Erythroblast (primary cell): ENCODE data around the gene LENEP.
A peak's percentile ranks its signal among the peaks of the same experiment; 100 is the strongest.

Experiments
- GATA1 ChIP-seq: IDR thresholded peaks from 2 replicates; pipeline ENCODE4 v1.6.1; 2011; ENCODE audit warnings: low read depth, mild to moderate bottlenecking, control low read depth, low read length, moderate library complexity
- POLR2A ChIP-seq: IDR thresholded peaks from 2 replicates; pipeline ENCODE4 v1.6.1; 2011; ENCODE audit warnings: mild to moderate bottlenecking, low read length

DNA sequence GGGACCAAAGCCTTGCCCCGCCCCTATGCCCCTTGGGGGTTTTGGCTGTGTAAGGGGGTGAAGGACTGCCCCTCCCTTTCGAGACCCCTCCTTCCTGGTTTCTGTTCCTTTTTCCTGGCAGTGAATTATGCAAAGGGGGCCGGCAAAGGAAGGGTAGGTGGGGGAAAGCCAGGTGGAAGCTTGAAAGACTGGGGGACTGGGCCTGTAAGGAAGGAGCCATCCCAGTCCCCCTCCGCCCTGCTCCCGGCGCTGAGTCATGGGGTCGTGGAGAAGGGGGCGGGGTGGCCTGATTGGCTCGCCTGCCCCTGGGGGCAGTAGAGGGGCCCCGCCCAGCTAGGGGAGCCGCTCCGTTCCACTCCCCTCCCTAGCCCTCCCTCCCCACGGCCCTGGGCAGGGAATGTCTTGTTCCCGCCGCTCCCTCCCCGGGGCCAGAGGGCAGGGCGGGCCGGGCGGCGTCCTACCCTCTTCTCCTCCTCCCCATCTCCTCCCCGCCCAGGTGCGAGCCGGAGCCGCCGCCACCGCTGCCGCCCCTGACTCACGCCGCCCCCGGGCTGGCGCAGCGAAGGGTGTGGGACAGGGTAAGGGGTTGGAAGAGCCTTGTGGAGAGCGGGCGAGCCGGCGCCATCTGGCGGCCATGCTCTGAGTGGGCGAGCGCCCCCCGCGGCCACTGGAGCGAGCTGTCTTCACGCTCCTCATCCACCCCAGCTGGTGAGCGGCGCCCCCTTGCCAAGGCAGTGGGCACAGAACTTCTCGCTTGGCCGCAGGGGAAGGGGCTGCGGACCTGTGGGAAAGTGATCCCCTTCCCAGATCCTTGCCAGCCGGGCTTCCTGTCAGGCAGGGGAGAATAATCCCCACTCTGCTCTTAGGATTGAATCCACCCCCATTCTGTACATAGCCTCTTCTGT is 23.9 kb downstream of the LENEP start:
- TF ChIP-seq POLR2A (peak; percentile 33), GATA1 (no peak)
